Neural crest cell (in vitro differentiated cells): ENCODE measurements around the gene LEPR. TPM values are rescaled to one million over a fixed set of nuclear protein-coding genes. Genes with fewer than 3 reads are reported as not detected.

ENCODE experiments used
- DNase-seq: peaks from one replicate; pipeline ENCODE4 v3.0.0; 2021; ENCODE audit warnings: low read depth, mixed read lengths, low spot score
- H3K27ac Mint-ChIP-seq: one replicate; pipeline ENCODE4 v1.8.0; 2021; ENCODE audit warnings: mild to moderate bottlenecking, mixed read lengths; ENCODE audit not compliant: unreplicated experiment
- H3K27me3 Mint-ChIP-seq: 2 replicates; pipeline ENCODE4 v1.8.0; 2021; ENCODE audit warnings: low read depth, mild to moderate bottlenecking, mixed read lengths
- H3K36me3 Mint-ChIP-seq: 2 replicates; pipeline ENCODE4 v1.8.0; 2021; ENCODE audit warnings: low read depth, mild to moderate bottlenecking, mixed read lengths
- H3K4me1 Mint-ChIP-seq: 2 replicates; pipeline ENCODE4 v1.8.0; 2021; ENCODE audit warnings: mixed read lengths
- H3K4me3 Mint-ChIP-seq: one replicate; pipeline ENCODE4 v1.8.0; 2021; ENCODE audit warnings: mild to moderate bottlenecking, mixed read lengths
- H3K9me3 Mint-ChIP-seq: 2 replicates; pipeline ENCODE4 v1.8.0; 2021; ENCODE audit warnings: mixed read lengths
- total RNA-seq: library from RNA; stranded (reverse); gene quantifications from 2 replicates; pipeline ENCODE4 v1.2.1, GENCODE V29; 2021
- TF ChIP-seq, protein P1 (sequence below): fragments of 200-600 bp; sonication (generic); conservative IDR thresholded peaks from 2 replicates; pipeline ENCODE4 v1.5.0; 2021; ENCODE audit warnings: antibody characterized with exemption, mild to moderate bottlenecking

Gene LEPR
- total RNA-seq, 1 donor from 2014 or later, result 2.7 TPM

DNA sequence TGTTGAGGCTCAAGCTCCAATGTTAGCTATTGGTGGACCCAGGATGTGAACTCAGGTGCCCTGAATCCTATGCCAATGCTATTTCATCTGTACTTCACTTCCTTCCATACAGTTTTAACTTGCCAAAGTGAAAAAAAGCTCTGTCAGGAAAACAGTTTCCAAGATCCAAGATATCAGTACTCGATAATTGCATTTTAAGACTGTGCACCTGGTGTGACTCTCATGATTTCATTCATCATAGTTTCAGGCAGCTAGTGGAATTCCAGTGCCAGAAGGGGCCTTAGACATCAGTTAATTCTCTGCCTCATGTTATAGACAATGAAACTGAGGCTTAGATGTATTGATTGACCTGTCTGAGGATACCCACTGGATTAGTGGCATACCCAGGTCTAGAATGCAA lies 26.5 kb upstream of the LEPR start:
- TF ChIP-seq, protein P1, sequence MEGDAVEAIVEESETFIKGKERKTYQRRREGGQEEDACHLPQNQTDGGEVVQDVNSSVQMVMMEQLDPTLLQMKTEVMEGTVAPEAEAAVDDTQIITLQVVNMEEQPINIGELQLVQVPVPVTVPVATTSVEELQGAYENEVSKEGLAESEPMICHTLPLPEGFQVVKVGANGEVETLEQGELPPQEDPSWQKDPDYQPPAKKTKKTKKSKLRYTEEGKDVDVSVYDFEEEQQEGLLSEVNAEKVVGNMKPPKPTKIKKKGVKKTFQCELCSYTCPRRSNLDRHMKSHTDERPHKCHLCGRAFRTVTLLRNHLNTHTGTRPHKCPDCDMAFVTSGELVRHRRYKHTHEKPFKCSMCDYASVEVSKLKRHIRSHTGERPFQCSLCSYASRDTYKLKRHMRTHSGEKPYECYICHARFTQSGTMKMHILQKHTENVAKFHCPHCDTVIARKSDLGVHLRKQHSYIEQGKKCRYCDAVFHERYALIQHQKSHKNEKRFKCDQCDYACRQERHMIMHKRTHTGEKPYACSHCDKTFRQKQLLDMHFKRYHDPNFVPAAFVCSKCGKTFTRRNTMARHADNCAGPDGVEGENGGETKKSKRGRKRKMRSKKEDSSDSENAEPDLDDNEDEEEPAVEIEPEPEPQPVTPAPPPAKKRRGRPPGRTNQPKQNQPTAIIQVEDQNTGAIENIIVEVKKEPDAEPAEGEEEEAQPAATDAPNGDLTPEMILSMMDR, result no peak
- Mint-ChIP-seq H3K9me3 (no peaks in the 10 kb centered on the region), H3K4me3 (no peak overlapping the region), H3K27me3 (no peaks in the 10 kb centered on the region), H3K27ac (no peak overlapping the region), H3K36me3 (no peaks in the 10 kb centered on the region), H3K4me1 (no peaks in the 10 kb centered on the region)
- no peak for DNase-seq

DNA sequence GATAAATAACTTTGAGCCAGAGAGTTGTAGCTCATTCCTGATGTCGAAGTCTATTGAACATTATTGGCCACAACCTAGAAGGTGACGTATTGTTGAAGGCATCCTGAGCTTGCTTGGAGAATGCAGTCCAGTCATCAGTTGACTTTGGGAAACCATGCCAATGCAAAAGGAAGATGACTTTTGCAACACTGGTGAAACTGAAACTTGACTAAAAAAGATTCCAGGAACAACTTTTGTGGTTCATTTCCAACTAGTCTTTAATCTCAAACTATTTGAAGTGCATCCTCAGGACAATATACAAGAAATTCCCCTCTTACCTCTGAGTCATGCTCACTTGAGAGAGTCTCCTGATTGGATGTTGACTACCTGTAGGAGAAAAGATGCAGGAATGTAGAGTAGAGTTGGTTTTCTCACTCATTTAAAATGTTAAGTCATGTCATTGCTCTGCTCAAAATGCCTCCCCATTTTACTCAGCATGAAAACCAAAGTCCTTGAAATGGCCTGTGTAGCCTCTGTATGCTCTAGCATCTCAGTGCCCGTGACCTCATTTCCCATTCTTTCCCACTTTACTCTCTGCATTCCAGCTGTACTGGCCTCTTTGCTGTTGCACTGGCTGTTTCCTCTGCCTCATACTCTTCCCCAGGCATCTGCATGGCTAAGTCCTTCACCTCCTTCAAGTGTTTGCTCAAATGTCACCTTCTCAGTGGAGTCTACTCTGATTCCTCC lies 24.4 kb upstream of the LEPR start:
- H3K4me1 Mint-ChIP-seq, result no peaks in the 10 kb centered on the region
- H3K27me3 Mint-ChIP-seq, result no peaks in the 10 kb centered on the region
- no peaks in the 10 kb centered on the region for H3K9me3 Mint-ChIP-seq
- no peak overlapping the region for H3K4me3 Mint-ChIP-seq
- no peak overlapping the region for H3K27ac Mint-ChIP-seq
- H3K36me3 Mint-ChIP-seq, result no peaks in the 10 kb centered on the region
- no peak for DNase-seq
- TF ChIP-seq, protein P1, result no peak

DNA sequence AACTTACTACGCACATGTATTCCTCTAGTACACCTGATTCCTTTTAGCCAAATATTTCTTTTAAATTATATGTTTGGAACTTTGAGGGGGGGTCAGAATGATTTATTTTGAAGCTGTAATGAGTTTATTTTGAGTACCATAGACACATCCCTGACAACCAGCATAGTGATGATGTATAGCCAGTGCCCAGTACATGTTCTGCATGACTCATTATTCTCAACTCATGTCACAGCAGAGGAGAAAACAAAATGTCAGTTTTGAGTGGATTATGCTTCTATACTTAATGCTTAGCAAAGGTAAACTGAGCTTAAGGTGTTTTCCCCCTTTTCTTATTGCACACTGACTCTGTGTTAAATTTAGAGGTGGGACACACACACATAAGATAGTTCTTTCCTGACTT lies 22.4 kb upstream of the LEPR start:
- no peak overlapping the region for H3K4me3 Mint-ChIP-seq
- DNase-seq, result no peak
- H3K36me3 Mint-ChIP-seq, result no peaks in the 10 kb centered on the region
- no peaks in the 10 kb centered on the region for H3K27me3 Mint-ChIP-seq
- TF ChIP-seq, protein P1, result no peak
- H3K9me3 Mint-ChIP-seq, result no peaks in the 10 kb centered on the region
- no peak overlapping the region for H3K27ac Mint-ChIP-seq
- H3K4me1 Mint-ChIP-seq, result no peaks in the 10 kb centered on the region

DNA sequence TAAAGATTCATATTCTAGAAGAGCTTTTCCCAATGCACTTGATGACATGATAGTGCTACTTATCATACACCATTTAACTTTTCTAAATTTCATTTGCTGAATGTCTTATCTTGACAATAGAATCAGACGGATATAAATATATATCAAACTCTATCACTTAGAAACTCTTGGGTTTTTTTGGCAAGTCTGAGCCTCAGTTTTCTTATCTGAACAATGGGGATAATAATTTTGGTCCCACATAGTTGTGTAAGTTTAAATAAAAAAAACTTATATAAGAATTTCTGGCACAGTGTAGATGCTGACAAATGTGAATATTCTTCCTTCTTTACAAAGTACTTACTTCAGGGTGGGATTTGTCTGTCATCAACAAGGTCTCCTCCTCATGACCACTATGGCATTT lies 21.5 kb upstream of the LEPR start:
- no peaks in the 10 kb centered on the region for H3K36me3 Mint-ChIP-seq
- H3K27ac Mint-ChIP-seq, result no peak overlapping the region
- no peaks in the 10 kb centered on the region for H3K27me3 Mint-ChIP-seq
- TF ChIP-seq, protein P1, result no peak
- no peaks in the 10 kb centered on the region for H3K9me3 Mint-ChIP-seq
- H3K4me1 Mint-ChIP-seq, result no peaks in the 10 kb centered on the region
- no peak for DNase-seq
- H3K4me3 Mint-ChIP-seq, result no peak overlapping the region

DNA sequence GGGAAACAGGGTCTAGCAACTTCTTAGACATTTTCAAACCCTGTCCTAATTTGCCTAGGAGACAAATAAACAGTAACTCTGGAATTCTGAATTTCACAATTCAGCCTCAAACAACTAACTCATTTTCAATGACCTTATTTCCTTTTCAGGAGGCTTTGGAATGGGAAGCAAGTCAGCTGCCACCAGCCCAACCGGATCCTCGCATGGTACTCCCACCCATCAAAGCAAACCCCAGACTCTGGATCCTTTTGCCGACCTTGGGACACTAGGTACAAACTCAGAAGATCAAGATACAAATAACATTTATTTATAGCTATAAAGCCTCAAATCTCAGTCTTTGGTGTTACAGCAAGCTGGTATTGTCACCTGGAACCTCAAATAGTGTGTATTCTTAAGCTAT lies 18.9 kb upstream of the LEPR start:
- Mint-ChIP-seq H3K36me3 (no peaks in the 10 kb centered on the region), H3K4me3 (no peak overlapping the region), H3K27me3 (peaks cover 11% of the 10 kb centered on the region), H3K27ac (no peak overlapping the region), H3K9me3 (peaks cover 2% of the 10 kb centered on the region), H3K4me1 (no peaks in the 10 kb centered on the region)
- no peak for DNase-seq
- TF ChIP-seq, protein P1, result no peak
